Neural cell (in vitro differentiated cells): ENCODE results near the gene SMIM35. TPM values are rescaled to one million over a fixed set of nuclear protein-coding genes. Genes with fewer than 3 reads are reported as not detected.

Experiments
- H2AFZ ChIP-seq: fragments of 200-600, 300-800 bp; sonication (generic), shearing (Covaris generic); 2 replicates; pipeline ENCODE4 v1.6.0; 2014; ENCODE audit warnings: low read depth, mild to moderate bottlenecking, antibody characterized with exemption, low read length, moderate library complexity
- H3F3A ChIP-seq: fragments of 200-600 bp; shearing (Covaris generic); 2 replicates; pipeline ENCODE4 v1.6.1; 2016; ENCODE audit warnings: mild to moderate bottlenecking, moderate library complexity, mixed read lengths, antibody characterized with exemption, low read length; ENCODE audit not compliant: insufficient read depth, poor library complexity, severe bottlenecking
- H3K27ac ChIP-seq: fragments of 200-600, 300-800 bp; sonication (generic), shearing (Covaris generic); 2 replicates; pipeline ENCODE4 v1.5.1; 2014; ENCODE audit warnings: mild to moderate bottlenecking, low read length, moderate library complexity
- H3K27me3 ChIP-seq: fragments of 300-800, 200-600 bp; sonication (generic), shearing (Covaris generic); 2 replicates; pipeline ENCODE4 v1.6.0; 2014; ENCODE audit warnings: mild to moderate bottlenecking, low read depth, low read length, moderate library complexity; ENCODE audit not compliant: insufficient read depth
- H3K36me3 ChIP-seq: fragments of 300-800, 200-600 bp; sonication (generic), shearing (Covaris generic); 2 replicates; pipeline ENCODE4 v1.5.1; 2014; ENCODE audit warnings: mild to moderate bottlenecking, antibody characterized with exemption, low read length, moderate library complexity; ENCODE audit not compliant: insufficient read depth
- H3K4me2 ChIP-seq: fragments of 300-800, 200-600 bp; sonication (generic), shearing (Covaris generic); 2 replicates; pipeline ENCODE4 v1.6.0; 2014; ENCODE audit warnings: mild to moderate bottlenecking, low read length
- H3K4me3 ChIP-seq: fragments of 300-800, 200-600 bp; sonication (generic), shearing (Covaris generic); 2 replicates; pipeline ENCODE4 v1.5.1; 2014; ENCODE audit warnings: mild to moderate bottlenecking, low read length, moderate library complexity
- H3K79me2 ChIP-seq: fragments of 200-600 bp; shearing (Covaris generic); replicated peaks from 2 replicates; pipeline ENCODE4 v1.6.0; 2014; ENCODE audit warnings: mild to moderate bottlenecking, low read length, moderate library complexity; ENCODE audit not compliant: insufficient read depth
- H3K9ac ChIP-seq: fragments of 300-800, 200-600 bp; sonication (generic), shearing (Covaris generic); 2 replicates; pipeline ENCODE4 v1.6.1; 2016; ENCODE audit warnings: mild to moderate bottlenecking, low read length, mixed read lengths
- H3K9me2 ChIP-seq: fragments of 200-600 bp; shearing (Covaris generic); 2 replicates; pipeline ENCODE4 v1.6.1; 2016; ENCODE audit warnings: mild to moderate bottlenecking, low read length, mixed read lengths; ENCODE audit not compliant: insufficient read depth
- H3K9me3 ChIP-seq: fragments of 200-600, 300-800 bp; sonication (generic), shearing (Covaris generic); 2 replicates; pipeline ENCODE4 v1.6.1; 2016; ENCODE audit warnings: mild to moderate bottlenecking, mixed run types, low read length, moderate library complexity, mixed read lengths
- H4K20me1 ChIP-seq: fragments of 200-600 bp; shearing (Covaris generic); 2 replicates; pipeline ENCODE4 v1.6.1; 2016; ENCODE audit warnings: mild to moderate bottlenecking, mixed run types; ENCODE audit not compliant: insufficient read depth
- EP300 ChIP-seq: fragments of 450-650 bp; conservative IDR thresholded peaks from 2 replicates; pipeline ENCODE4 v1.6.1; 2014; ENCODE audit warnings: antibody characterized with exemption, mild to moderate bottlenecking, moderate library complexity; ENCODE audit not compliant: poor library complexity, severe bottlenecking
- EZH2 ChIP-seq: fragments of 200-600, 300-800 bp; shearing (Covaris generic), sonication (generic); IDR thresholded peaks from 2 replicates; pipeline ENCODE4 v1.6.1; 2014; ENCODE audit warnings: antibody characterized with exemption, low read length, borderline replicate concordance, mild to moderate bottlenecking; ENCODE audit not compliant: insufficient read depth, poor library complexity, severe bottlenecking
- MXI1 ChIP-seq: fragments of 450-650 bp; conservative IDR thresholded peaks from 2 replicates; pipeline ENCODE4 v1.6.1; 2014; ENCODE audit warnings: antibody characterized with exemption, mild to moderate bottlenecking; ENCODE audit not compliant: poor library complexity, severe bottlenecking
- POLR2AphosphoS5 ChIP-seq: IDR thresholded peaks from 2 replicates; pipeline ENCODE4 v1.6.1; 2012
- RAD21 ChIP-seq: fragments of 450-650 bp; conservative IDR thresholded peaks from 2 replicates; pipeline ENCODE4 v1.6.1; 2014; ENCODE audit warnings: antibody characterized with exemption, mild to moderate bottlenecking, moderate library complexity
- SMC3 ChIP-seq: fragments of 450-650 bp; conservative IDR thresholded peaks from 2 replicates; pipeline ENCODE4 v1.6.1; 2014; ENCODE audit warnings: antibody characterized with exemption, mild to moderate bottlenecking, moderate library complexity; ENCODE audit not compliant: poor library complexity
- TAF1 ChIP-seq: IDR thresholded peaks from 2 replicates; pipeline ENCODE4 v1.6.1; 2012; ENCODE audit warnings: low read depth
- polyA plus RNA-seq: library from polyadenylated mRNA; depleted of rRNA; stranded (reverse); fragments of >200 nt; gene quantifications from 2 replicates; pipeline ENCODE4 v1.2.3, GENCODE V29; 2014
- TF ChIP-seq, protein P1 (sequence below): IDR thresholded peaks from 2 replicates; pipeline ENCODE4 v1.6.1; 2012; ENCODE audit warnings: borderline replicate concordance
- TF ChIP-seq, protein P2 (sequence below): fragments of 450-650 bp; IDR thresholded peaks from 2 replicates; pipeline ENCODE4 v1.5.1; 2014; ENCODE audit warnings: antibody characterized with exemption, mild to moderate bottlenecking, moderate library complexity; ENCODE audit not compliant: poor library complexity, severe bottlenecking

The SMIM35 gene
- polyA plus RNA-seq, 1 donor from 2014 or later = not detected

DNA sequence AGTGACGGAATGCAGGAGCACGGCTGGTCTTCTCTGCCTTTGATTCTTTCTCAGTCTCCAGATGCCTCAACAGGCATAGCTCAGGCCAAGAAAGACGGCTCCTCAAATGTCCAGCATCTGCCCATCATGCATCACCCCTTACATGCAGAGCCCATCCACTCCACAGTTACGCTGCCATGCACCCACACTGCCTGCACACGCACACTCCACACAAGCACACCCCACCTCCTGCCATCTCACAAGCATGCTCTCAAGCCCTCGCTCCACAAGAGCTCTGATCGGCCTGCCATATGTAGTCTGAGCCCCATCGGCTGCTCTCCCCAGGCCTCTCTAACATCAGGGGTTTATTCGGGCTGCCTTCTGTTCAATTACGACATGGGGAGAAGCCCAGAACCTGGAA, 47.1 kb upstream of the SMIM35 start:
- H3K4me2 ChIP-seq = no peak overlapping the region
- no peak overlapping the region for H3K27ac ChIP-seq
- H3K9me3 ChIP-seq = no peaks in the 10 kb centered on the region
- H3K9ac ChIP-seq = no peak overlapping the region
- TF ChIP-seq, protein P1, sequence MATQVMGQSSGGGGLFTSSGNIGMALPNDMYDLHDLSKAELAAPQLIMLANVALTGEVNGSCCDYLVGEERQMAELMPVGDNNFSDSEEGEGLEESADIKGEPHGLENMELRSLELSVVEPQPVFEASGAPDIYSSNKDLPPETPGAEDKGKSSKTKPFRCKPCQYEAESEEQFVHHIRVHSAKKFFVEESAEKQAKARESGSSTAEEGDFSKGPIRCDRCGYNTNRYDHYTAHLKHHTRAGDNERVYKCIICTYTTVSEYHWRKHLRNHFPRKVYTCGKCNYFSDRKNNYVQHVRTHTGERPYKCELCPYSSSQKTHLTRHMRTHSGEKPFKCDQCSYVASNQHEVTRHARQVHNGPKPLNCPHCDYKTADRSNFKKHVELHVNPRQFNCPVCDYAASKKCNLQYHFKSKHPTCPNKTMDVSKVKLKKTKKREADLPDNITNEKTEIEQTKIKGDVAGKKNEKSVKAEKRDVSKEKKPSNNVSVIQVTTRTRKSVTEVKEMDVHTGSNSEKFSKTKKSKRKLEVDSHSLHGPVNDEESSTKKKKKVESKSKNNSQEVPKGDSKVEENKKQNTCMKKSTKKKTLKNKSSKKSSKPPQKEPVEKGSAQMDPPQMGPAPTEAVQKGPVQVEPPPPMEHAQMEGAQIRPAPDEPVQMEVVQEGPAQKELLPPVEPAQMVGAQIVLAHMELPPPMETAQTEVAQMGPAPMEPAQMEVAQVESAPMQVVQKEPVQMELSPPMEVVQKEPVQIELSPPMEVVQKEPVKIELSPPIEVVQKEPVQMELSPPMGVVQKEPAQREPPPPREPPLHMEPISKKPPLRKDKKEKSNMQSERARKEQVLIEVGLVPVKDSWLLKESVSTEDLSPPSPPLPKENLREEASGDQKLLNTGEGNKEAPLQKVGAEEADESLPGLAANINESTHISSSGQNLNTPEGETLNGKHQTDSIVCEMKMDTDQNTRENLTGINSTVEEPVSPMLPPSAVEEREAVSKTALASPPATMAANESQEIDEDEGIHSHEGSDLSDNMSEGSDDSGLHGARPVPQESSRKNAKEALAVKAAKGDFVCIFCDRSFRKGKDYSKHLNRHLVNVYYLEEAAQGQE = no peak
- TF ChIP-seq EZH2 (no peak), MXI1 (no peak)
- TF ChIP-seq, protein P2, sequence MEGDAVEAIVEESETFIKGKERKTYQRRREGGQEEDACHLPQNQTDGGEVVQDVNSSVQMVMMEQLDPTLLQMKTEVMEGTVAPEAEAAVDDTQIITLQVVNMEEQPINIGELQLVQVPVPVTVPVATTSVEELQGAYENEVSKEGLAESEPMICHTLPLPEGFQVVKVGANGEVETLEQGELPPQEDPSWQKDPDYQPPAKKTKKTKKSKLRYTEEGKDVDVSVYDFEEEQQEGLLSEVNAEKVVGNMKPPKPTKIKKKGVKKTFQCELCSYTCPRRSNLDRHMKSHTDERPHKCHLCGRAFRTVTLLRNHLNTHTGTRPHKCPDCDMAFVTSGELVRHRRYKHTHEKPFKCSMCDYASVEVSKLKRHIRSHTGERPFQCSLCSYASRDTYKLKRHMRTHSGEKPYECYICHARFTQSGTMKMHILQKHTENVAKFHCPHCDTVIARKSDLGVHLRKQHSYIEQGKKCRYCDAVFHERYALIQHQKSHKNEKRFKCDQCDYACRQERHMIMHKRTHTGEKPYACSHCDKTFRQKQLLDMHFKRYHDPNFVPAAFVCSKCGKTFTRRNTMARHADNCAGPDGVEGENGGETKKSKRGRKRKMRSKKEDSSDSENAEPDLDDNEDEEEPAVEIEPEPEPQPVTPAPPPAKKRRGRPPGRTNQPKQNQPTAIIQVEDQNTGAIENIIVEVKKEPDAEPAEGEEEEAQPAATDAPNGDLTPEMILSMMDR = no peak
- no peaks in the 10 kb centered on the region for H3F3A ChIP-seq
- H2AFZ ChIP-seq = no peak overlapping the region
- H3K9me2 ChIP-seq = no peaks in the 10 kb centered on the region
- no peak overlapping the region for H3K4me3 ChIP-seq
- H3K79me2 ChIP-seq = no peaks in the 10 kb centered on the region
- H3K27me3 ChIP-seq = no peaks in the 10 kb centered on the region
- no peaks in the 10 kb centered on the region for H4K20me1 ChIP-seq
- H3K36me3 ChIP-seq = no peaks in the 10 kb centered on the region

- no peak overlapping the region for H3K9ac ChIP-seq
- no peaks in the 10 kb centered on the region for H4K20me1 ChIP-seq
- H3K79me2 ChIP-seq = no peaks in the 10 kb centered on the region
- no peaks in the 10 kb centered on the region for H3F3A ChIP-seq
- H3K36me3 ChIP-seq = no peaks in the 10 kb centered on the region
- no peaks in the 10 kb centered on the region for H3K9me2 ChIP-seq
- no peak overlapping the region for H3K4me2 ChIP-seq
- H3K27ac ChIP-seq = no peak overlapping the region
- no peaks in the 10 kb centered on the region for H3K27me3 ChIP-seq
- no peak overlapping the region for H2AFZ ChIP-seq
- H3K9me3 ChIP-seq = no peaks in the 10 kb centered on the region
- TF ChIP-seq EP300 (no peak), SMC3 (no peak), RAD21 (no peak), MXI1 (no peak), POLR2AphosphoS5 (no peak), EZH2 (no peak), TAF1 (no peak)
- TF ChIP-seq, protein P1 = no peak
- TF ChIP-seq, protein P2 = no peak
- H3K4me3 ChIP-seq = no peak overlapping the region
These were observed 45.8 kb upstream of the SMIM35 start for GRCh38 chr11:118132385-118133151.
